SK-N-SH treated with all-trans-retinoic acid at 6 μM for 48 hours (cell line): ENCODE data around the gene L2HGDH.

ENCODE experiments used
- ARNTL ChIP-seq: fragments of 450-650 bp; formaldehyde crosslinking; IDR thresholded peaks from 2 replicates; pipeline ENCODE4 v1.5.0; 2020; ENCODE audit warnings: low read depth, mild to moderate bottlenecking, moderate library complexity, borderline replicate concordance
- GLIS3 ChIP-seq: fragments of 250-450 bp; sonication (Bioruptor Pico); IDR thresholded peaks from 2 replicates; pipeline ENCODE4 v1.5.0; 2020; ENCODE audit warnings: mild to moderate bottlenecking, moderate library complexity
- PPARA ChIP-seq: fragments of 250-450 bp; sonication (Bioruptor Pico); IDR thresholded peaks from 2 replicates; pipeline ENCODE4 v1.5.0; 2020; ENCODE audit warnings: mild to moderate bottlenecking, borderline replicate concordance
- RARB ChIP-seq: fragments of 250-450 bp; sonication (Bioruptor Pico); IDR thresholded peaks from 2 replicates; pipeline ENCODE4 v1.8.0; 2021; ENCODE audit warnings: mild to moderate bottlenecking, moderate library complexity
- TOX ChIP-seq: fragments of 250-450 bp; sonication (Bioruptor Pico); IDR thresholded peaks from 2 replicates; pipeline ENCODE4 v1.8.0; 2021; ENCODE audit warnings: mild to moderate bottlenecking, moderate library complexity, borderline replicate concordance
- ZFP3 ChIP-seq: fragments of 250-450 bp; sonication (Bioruptor Pico); IDR thresholded peaks from 2 replicates; pipeline ENCODE4 v1.5.0; 2020; ENCODE audit warnings: mild to moderate bottlenecking, moderate library complexity
- ZFP30 ChIP-seq: fragments of 450-650 bp; formaldehyde crosslinking; IDR thresholded peaks from 2 replicates; pipeline ENCODE4 v1.5.0; 2022; ENCODE audit warnings: mild to moderate bottlenecking, moderate library complexity
- ZNF565 ChIP-seq: fragments of 450-650 bp; formaldehyde crosslinking; conservative IDR thresholded peaks from 2 replicates; pipeline ENCODE4 v1.5.0; 2020; ENCODE audit warnings: low read depth, mild to moderate bottlenecking, moderate library complexity
- ZNF70 ChIP-seq: fragments of 450-650 bp; formaldehyde crosslinking; IDR thresholded peaks from 2 replicates; pipeline ENCODE4 v1.5.0; 2020; ENCODE audit warnings: mild to moderate bottlenecking, moderate library complexity
- ZNF8 ChIP-seq: fragments of 450-650 bp; formaldehyde crosslinking; IDR thresholded peaks from 2 replicates; pipeline ENCODE4 v1.5.0; 2020; ENCODE audit warnings: mild to moderate bottlenecking, moderate library complexity
- TF ChIP-seq, protein P1 (sequence below): fragments of 250-450 bp; sonication (Bioruptor Pico); IDR thresholded peaks from 2 replicates; pipeline ENCODE4 v1.5.1; 2020; ENCODE audit warnings: low read depth, mild to moderate bottlenecking, moderate library complexity
- TF ChIP-seq, protein P2 (sequence below): fragments of 250-450 bp; sonication (Bioruptor Pico); IDR thresholded peaks from 2 replicates; pipeline ENCODE4 v1.8.0; 2020; ENCODE audit warnings: mild to moderate bottlenecking, moderate library complexity, borderline replicate concordance
- TF ChIP-seq, protein P3 (sequence below): fragments of 250-450 bp; sonication (Bioruptor Pico); IDR thresholded peaks from 2 replicates; pipeline ENCODE4 v1.8.0; 2021; ENCODE audit warnings: low read depth, mild to moderate bottlenecking, moderate library complexity, borderline replicate concordance

DNA sequence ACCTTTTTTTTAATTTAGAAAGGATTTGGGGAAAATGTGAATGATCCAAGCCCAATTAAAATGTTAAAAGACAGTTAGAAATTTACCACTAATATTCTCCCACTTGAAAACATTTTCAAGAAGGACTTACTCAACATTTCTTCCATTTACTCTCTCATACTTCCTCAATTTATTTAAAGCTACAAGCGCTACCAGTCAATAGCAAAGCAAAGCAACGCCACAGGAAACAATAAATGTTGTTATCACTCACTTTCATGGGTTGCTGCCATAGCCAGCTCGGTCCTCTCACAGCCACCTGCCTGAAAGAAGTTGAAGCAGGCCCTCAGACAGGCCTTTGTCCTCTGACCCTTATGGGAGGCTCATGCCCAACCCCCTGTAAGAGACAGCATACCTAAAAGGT, 74.6 kb downstream of the L2HGDH start:
- TF ChIP-seq ARNTL (CRISPR knock-in tag), result no peak
- no peak for TF ChIP-seq ZFP30 (CRISPR knock-in tag)
- TF ChIP-seq RARB, result no peak
- no peak for TF ChIP-seq TOX
- TF ChIP-seq, protein P1, sequence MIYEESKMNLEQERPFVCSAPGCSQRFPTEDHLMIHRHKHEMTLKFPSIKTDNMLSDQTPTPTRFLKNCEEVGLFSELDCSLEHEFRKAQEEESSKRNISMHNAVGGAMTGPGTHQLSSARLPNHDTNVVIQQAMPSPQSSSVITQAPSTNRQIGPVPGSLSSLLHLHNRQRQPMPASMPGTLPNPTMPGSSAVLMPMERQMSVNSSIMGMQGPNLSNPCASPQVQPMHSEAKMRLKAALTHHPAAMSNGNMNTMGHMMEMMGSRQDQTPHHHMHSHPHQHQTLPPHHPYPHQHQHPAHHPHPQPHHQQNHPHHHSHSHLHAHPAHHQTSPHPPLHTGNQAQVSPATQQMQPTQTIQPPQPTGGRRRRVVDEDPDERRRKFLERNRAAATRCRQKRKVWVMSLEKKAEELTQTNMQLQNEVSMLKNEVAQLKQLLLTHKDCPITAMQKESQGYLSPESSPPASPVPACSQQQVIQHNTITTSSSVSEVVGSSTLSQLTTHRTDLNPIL (CRISPR knock-in tag), result no peak
- TF ChIP-seq ZNF70, result no peak
- TF ChIP-seq PPARA (CRISPR knock-in tag), result no peak
- no peak for TF ChIP-seq ZFP3
- no peak for TF ChIP-seq ZNF565 (CRISPR knock-in tag)
- TF ChIP-seq, protein P2, sequence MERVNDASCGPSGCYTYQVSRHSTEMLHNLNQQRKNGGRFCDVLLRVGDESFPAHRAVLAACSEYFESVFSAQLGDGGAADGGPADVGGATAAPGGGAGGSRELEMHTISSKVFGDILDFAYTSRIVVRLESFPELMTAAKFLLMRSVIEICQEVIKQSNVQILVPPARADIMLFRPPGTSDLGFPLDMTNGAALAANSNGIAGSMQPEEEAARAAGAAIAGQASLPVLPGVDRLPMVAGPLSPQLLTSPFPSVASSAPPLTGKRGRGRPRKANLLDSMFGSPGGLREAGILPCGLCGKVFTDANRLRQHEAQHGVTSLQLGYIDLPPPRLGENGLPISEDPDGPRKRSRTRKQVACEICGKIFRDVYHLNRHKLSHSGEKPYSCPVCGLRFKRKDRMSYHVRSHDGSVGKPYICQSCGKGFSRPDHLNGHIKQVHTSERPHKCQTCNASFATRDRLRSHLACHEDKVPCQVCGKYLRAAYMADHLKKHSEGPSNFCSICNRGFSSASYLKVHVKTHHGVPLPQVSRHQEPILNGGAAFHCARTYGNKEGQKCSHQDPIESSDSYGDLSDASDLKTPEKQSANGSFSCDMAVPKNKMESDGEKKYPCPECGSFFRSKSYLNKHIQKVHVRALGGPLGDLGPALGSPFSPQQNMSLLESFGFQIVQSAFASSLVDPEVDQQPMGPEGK (CRISPR knock-in tag), result no peak
- TF ChIP-seq, protein P3, sequence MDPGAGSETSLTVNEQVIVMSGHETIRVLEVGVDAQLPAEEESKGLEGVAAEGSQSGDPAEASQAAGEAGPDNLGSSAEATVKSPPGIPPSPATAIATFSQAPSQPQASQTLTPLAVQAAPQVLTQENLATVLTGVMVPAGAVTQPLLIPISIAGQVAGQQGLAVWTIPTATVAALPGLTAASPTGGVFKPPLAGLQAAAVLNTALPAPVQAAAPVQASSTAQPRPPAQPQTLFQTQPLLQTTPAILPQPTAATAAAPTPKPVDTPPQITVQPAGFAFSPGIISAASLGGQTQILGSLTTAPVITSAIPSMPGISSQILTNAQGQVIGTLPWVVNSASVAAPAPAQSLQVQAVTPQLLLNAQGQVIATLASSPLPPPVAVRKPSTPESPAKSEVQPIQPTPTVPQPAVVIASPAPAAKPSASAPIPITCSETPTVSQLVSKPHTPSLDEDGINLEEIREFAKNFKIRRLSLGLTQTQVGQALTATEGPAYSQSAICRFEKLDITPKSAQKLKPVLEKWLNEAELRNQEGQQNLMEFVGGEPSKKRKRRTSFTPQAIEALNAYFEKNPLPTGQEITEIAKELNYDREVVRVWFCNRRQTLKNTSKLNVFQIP (CRISPR knock-in tag), result no peak
- TF ChIP-seq GLIS3 (CRISPR knock-in tag), result no peak
- TF ChIP-seq ZNF8 (CRISPR knock-in tag), result no peak
